ENCODE results near the gene MLPH. TPM values are rescaled to one million over a fixed set of nuclear protein-coding genes. Genes with fewer than 3 reads are reported as not detected.
A peak's percentile ranks its signal among the peaks of the same experiment; 100 is the strongest.

MLPH gene
- total and polyA plus RNA-seq, 10 donors = 0.09 to 1.4 (median 0.35) TPM; not detected in 3

- Histone ChIP-seq H3K36me3 (no peaks in the 10 kb centered on the region), H3K27me3 (replicated peaks in 1 of 7) (no peaks in the 10 kb centered on the region), H3K9me3 (no peaks in the 10 kb centered on the region), H3K4me1 (peaks cover 6 to 34% (median 17%) of the 10 kb centered on the region in 6 donors), H3K27ac (peak overlapping the region in 7 of 8 donors; percentile 2 to 74 (median 58)), H3K4me3 (no peak overlapping the region)
- intact Hi-C loops (cut with DNase I; ENCODE audit: low total_unique reads) = no loop called here
- 71 to 80% (median 74%) methylated on average over 11 to 16 of the region's 16 CpGs for WGBS, 5 donors
- no peak for DNase-seq
- TF ChIP-seq POLR2A (IDR thresholded peaks at IDR 0.05) (no peak), CTCF (IDR thresholded peaks at IDR 0.05 in 8 of 11, conservative IDR thresholded peaks at IDR 0.05 in 3 of 11) (no peak), POLR2AphosphoS5 (IDR thresholded peaks at IDR 0.05) (peak in 1 of 3 donors; percentile 13)
These were observed 113.3 kb downstream of the MLPH start for GRCh38 chr2:237600205-237600846.

GRCh38 chr2:237601453-237602116 is 114.5 kb downstream of the MLPH start:
- 85 to 92% (median 89%) methylated on average over 14 of the region's 14 CpGs for WGBS, 5 donors
- no peak for DNase-seq
- Histone ChIP-seq H3K4me1 (peaks cover 6 to 34% (median 17%) of the 10 kb centered on the region in 6 donors), H3K9me3 (no peaks in the 10 kb centered on the region), H3K27ac (peak overlapping the region in 1 of 8 donors; percentile 74), H3K27me3 (replicated peaks in 1 of 7) (no peaks in the 10 kb centered on the region), H3K4me3 (no peak overlapping the region), H3K36me3 (no peaks in the 10 kb centered on the region)
- intact Hi-C loops (cut with DNase I; ENCODE audit: low total_unique reads) = no loop called here
- TF ChIP-seq CTCF (IDR thresholded peaks at IDR 0.05 in 8 of 11, conservative IDR thresholded peaks at IDR 0.05 in 3 of 11) (no peak), POLR2AphosphoS5 (IDR thresholded peaks at IDR 0.05) (no peak), POLR2A (IDR thresholded peaks at IDR 0.05) (no peak)

GRCh38 chr2:237602409-237602808 is 115.4 kb downstream of the MLPH start:
- intact Hi-C loops (cut with DNase I; ENCODE audit: low total_unique reads) = no loop called here
- DNase-seq = no peak

More at GRCh38 chr2:237602409-237602808, 115.4 kb downstream of the MLPH start:
- H3K4me3 ChIP-seq = no peak overlapping the region
- no peaks in the 10 kb centered on the region for H3K9me3 ChIP-seq
- peaks cover 6 to 34% (median 17%) of the 10 kb centered on the region in 6 donors for H3K4me1 ChIP-seq
- TF ChIP-seq CTCF (IDR thresholded peaks at IDR 0.05 in 8 of 11, conservative IDR thresholded peaks at IDR 0.05 in 3 of 11) = no peak
- no peak for TF ChIP-seq POLR2AphosphoS5 (IDR thresholded peaks at IDR 0.05)
- TF ChIP-seq POLR2A (IDR thresholded peaks at IDR 0.05) = no peak
- H3K36me3 ChIP-seq = no peaks in the 10 kb centered on the region
- H3K27ac ChIP-seq = peak overlapping the region in 1 of 8 donors; percentile 86
- H3K27me3 ChIP-seq (replicated peaks in 1 of 7) = no peaks in the 10 kb centered on the region
- 88 to 95% (median 92%) methylated on average over 7 of the region's 7 CpGs for WGBS, 5 donors
